Activated CD8-positive, alpha-beta memory T cell treated with anti-CD3 and anti-CD28 coated beads for 24 hours (primary cell): ENCODE results near the gene ASPG.
"Not testable (repeated sequence)": the region's sequence is repeated elsewhere in the genome, so short reads cannot be mapped to it uniquely, and the experiment has no call there.

ENCODE experiments used
- DNase-seq: peaks from one replicate; pipeline ENCODE4 v3.0.0-alpha.2; 2020

Gene ASPG

DNA sequence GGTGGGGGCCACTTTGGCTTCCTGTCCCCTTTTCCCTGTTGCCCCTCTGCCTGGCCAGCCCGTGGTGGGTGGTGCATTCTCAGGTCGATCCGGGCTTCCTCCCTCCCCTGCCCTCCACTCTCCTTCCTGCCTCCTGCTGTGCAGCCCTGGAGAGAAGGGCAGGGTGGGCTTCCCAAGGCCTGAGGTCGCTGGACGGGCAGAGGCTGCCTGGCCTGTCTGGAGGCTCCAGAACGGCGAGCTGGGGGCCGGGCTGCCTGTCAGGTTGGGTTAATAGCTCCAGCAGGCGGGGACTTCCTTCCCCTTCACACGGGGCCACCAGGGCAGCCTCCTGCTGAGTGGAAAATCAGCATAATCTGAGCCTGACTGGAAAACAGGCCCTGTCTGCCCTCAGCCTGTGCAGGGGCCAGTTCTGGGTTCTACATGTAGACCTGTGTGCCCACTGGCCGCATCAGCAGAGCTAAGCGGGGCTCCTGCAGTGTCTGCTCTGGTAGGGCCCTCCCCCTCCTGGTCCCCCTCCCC lies 64.2 kb downstream of the ASPG start:
- DNase-seq = no peak

DNA sequence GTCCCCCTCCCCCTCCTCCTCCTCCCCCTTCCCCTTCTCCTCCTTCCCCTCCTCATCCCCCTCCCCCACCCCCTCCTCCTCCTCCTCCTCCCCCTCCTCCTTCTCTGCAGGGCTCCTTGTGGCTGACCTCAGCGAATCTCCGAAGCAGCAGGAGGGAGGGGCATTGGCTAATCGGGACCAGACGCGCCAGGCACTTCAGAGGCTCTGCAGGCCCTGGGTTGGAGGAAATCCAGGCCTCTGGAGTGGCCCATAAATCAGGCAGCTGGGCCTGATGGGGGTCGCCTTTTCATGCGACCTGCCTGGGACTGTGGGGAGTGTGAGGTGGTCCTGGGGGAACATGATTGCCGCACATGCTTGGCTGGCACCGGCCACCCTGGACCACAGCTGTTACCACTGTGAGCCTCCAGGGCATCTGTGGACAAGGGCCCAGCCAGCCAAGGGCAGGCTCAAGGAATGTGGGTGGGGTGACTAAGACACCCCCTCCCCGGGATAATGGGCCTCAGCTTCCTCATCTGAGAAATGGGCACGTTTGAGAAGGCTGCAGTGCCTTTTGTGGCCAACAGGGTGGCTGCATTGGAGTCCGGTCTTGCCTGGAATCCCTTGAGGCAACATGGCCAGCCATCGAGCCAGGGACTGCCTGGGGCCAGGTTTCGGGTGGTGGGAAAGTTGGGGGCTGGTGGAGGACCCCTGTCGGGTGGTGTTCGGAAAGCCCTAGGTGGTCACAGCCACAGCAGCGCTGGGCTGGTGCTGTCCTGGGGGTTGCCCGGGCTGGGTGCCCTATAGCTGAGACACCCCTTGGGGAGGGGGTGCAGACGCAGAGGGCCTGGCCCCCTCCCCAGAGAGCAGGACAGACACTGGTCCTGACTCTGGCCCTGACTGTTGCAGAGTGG lies 64.9 kb downstream of the ASPG start:
- DNase-seq = no peak

DNA sequence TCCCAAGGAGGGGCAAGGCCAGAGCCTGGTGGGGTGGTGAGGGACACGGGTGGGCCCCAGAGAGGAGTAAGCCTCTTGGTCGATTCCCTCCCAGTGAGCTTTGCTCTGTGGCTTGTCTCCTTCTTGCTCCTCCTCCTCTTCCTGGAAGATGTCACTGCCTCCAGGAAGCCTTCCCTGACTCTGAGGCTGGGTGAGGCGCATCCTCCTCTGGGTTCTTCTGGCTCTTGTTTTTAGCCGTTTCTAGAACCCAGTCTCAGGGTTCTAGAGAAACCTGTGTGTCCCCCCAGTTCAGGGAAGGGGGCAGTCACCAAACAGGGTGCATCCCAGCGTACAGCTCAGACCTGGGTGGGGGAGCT lies 65.5 kb downstream of the ASPG start:
- DNase-seq = no peak

DNA sequence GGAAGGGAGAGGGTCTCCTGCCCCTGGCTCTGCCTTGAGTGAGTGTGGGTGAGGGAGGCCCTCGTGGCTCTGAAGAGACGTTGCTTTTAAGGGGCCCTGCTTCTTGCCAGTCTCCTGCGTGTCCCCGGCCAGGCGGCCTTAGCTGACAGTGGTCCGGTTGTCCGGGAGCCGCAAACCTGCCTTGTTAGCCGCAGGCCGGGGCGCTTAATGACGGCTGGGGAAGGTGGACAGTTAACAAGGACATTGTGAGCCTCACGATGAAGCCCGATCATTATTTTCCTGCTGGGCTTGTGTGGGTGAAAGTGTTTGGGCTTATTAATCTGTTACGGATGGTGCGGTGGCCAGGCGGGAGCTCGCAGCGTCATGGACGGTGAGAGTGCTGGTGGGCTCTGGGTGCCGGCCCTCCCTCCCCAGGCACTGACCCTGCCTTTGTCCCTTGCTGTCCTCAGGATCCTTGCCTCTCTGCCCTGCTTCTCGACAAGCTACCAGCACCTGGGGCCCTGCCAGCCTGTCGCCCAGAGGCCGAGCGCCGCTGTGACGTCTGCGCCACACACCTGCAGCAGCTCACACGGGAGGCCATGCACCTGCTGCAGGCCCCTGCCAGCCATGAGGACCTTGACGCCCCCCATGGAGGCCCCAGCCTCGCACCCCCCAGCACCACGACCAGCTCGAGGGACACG lies 66.2 kb downstream of the ASPG start:
- DNase-seq = no peak

DNA sequence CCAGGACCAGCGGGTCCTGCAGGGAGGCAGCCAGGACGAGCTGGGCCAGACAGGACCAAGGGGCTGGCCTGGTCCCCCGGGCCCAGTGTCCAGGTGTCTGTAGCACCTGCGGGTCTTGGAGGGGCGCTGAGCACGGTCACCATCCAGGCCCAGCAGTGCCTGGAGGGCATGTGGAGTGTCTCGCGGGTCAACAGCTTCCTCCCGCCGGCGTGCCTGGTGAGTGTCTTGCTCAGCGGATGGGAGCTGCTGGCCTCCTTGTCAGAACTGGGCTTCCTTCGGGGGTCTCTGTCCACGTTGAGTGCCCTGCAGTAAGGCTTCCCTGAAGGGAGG lies 66.7 kb downstream of the ASPG start:
- DNase-seq = no peak

DNA sequence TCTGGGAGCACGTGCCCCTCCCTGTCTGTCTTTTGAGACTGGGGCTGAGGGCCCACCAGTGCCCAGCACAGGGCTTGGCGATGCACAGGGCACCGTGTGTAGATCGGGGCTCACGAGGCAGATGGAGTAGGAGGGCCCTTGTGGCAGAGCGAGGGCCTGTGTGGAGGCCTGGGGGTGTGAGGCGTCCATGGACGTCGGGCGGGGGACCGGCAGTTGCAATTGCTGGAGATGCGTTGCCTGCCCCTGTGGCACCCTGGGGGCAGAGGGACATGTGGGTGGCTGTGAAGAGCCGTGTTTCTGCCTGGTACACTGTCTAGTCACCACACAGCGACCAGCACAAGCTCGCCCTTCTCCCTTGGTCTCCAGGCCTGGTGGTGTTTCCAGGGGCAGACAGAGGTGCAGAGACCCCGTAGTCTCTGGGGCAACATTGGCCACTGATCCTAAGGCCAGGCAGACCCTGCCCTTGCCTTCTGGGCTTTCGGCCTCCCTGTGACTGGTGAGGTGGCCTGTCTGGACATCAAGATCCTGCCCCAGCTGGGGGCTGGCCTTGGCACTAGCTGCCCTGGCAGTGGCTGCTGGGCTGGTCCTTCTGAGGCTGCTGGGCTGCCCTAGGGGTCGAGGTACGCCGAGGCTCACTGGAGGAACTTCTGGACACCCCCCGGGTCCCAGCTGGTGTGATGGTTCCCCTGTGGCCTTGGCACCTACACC lies 67.3 kb downstream of the ASPG start:
- DNase-seq = no peak

DNA sequence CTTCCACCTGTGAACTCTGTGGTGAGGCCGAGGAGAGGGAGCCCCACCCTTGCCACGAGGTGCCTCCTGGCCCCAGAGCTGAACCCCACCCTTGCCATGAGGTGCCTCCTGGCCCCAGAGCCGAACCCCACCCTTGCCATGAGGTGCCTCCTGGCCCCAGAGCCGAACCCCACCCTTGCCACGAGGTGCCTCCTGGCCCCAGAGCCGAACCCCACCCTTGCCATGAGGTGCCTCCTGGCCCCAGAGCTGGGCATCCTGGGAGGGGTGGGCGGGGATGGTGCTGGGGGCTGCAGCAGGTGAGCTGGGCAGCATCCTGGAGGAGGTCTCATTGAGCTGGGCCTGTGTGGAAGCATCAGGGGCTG lies 67.9 kb downstream of the ASPG start:
- DNase-seq = not testable (repeated sequence)

DNA sequence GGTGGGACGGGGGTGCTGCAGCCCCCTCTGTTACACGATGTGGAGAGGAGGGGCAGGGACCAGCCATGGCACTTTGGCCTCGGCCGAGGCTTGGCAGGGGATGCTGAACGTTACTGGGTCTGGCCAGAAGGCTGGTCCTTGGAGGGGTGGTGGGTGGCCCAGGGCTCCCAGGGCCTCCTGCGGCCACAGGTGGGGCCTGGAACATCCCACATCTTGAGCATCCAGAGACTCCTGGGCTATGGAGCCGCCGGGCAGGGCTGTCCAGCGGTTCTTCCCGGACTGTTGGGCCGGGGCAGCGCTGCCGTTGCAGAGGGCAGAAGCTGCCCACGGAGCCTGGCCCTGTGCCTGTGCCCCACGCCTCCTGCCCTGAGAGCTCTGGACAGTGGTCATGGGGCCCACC lies 68.7 kb downstream of the ASPG start:
- DNase-seq = no peak

DNA sequence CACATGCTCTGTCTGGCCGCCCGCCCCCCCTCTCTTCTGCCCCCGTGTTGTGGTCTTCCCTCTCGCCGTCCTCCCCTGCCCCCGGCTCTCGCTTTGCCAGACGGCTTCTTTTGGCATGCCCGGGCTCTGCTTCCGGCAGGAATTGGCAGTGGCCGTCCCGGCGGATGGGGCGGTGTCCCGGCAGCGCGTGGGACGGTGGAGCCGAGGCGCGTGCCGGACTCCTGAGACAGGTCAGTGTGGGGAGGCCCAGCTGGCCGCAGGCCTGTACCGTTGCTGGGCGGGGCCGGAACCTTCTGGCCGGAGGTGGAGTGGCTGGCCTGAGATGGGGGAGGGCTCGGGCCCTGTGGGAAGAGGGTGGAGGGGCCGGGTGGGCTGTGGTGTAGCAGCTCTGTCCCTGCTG lies 70.0 kb downstream of the ASPG start:
- DNase-seq = no peak

DNA sequence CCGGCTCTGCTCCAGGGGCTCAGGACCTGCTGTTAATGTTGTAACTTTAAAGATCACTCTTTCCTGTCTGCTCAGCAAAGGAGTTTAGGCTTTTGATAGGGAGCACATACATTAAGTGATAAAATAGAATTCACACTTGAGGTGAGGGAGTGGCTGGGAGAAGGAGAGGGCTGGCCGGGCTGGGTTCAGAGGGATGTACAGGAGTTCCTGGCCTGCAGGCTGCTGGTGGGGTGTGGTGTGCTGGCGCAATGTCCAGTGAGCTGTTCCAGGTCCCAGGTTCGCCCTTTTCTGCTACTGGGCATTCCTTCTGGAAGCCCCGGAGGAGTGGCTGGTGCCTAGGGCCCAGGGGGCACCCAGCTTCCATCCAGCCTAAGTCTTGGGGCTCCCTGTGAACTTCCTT lies 70.6 kb downstream of the ASPG start:
- DNase-seq = no peak

DNA sequence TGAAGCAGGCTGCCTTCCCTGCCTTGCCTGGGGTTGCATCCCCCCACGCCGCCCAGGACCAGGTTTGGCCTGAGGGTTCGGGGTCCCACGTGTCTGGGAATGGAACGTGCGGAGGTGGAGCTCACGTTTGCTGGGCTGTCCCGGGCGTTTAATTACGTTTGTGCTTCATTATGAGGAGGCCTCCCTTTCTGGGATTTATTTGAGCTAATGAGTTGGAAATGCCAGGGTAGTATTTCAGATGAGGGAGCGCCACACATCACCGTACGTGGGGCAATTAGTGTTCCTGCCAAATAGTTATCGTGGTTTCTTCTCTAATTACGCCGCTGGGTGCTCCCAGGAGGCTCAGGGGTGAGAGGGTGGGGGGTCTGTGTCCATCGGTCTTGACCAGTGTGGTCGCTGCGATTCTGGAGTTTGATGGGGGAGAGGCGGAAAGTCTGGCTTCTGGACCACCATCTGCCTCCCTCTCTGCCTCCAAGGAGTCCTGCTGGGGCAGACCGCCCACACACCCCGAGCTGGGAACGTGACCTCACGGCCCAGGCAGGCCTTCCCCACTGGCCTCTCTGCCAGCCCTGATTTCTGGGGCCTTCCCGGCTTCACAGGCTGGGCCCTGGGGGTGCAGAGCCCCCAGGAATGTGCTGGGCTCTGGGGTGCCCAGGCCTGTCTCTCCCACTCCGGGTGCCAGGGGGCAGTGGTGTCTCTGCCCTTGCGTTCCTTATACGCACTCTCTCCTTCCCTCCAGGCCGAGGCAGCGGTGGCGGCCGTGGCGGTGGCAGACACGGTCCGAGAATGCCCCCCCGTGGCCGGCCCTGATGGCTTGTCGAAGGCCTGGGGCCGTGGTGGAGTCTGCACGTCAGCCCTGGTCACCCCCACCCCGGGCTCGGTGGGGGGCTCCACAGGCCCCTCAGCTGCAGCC lies 71.8 kb downstream of the ASPG start:
- no peak for DNase-seq

DNA sequence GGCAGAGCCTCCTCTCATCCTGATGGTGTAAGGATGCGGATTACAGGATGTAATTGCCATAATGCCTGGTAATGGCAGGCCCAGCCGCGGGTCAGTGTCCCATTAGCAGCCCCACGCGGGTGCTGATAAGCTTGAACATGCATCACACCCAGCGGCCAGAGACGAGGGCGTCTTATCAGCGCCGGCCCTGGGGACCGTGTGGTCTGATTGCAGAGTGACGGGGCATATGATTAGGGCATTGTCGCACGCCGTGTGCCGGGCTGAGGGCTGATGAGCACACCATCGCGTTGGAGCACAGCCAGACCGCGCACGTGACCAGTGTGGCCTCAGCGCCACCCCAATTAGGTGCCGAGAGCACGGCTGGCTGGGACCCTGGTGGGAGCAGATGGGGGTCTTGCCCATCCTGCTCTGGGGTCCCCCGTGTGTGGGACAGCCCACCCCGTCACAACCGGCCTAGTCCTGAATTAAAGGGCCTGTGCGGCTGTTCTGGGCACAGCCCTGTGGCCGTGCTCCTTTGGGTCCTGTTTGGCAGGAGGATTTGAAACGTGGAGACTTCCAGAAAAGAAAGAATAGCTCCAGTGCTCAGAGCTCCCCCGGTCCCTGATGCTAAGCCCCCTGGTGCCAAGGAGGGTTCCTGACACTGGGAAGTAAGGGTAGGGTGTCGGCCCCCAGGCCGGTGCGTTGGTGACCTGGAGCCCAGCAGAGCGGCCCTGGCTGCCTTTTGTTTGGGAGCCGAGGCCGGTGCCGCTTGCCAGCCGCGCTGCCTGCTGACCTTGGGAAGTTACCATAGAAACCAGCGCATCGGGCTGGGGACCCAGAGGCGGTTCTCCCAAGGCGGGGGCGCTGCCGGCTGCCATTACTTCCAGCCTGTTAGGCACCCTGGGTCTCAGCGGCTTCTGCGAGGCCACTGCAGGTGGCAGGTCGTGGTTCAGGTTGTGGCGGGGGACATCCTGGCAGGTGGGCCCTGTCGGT lies 73.6 kb downstream of the ASPG start:
- DNase-seq = no peak

DNA sequence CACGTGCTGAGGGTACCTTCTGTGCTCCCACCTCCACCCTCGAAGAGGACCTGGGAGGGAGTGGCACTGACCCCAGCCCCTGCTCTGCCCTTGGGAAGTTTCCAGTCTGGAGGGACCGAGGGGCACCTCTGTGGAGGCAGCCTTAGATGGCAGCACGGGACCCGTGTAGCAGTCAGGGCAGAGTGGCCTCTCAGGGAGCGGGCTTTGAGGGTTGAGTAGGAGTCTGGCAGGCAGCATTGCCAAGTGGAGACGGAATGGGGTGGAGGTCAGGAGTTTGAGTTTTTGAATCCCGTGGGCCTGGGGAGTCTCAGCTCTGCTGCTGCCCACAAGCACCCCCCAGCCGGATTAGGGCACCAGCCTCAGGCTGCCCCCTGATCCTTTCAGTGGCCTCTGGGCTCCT lies 74.5 kb downstream of the ASPG start:
- DNase-seq = no peak

DNA sequence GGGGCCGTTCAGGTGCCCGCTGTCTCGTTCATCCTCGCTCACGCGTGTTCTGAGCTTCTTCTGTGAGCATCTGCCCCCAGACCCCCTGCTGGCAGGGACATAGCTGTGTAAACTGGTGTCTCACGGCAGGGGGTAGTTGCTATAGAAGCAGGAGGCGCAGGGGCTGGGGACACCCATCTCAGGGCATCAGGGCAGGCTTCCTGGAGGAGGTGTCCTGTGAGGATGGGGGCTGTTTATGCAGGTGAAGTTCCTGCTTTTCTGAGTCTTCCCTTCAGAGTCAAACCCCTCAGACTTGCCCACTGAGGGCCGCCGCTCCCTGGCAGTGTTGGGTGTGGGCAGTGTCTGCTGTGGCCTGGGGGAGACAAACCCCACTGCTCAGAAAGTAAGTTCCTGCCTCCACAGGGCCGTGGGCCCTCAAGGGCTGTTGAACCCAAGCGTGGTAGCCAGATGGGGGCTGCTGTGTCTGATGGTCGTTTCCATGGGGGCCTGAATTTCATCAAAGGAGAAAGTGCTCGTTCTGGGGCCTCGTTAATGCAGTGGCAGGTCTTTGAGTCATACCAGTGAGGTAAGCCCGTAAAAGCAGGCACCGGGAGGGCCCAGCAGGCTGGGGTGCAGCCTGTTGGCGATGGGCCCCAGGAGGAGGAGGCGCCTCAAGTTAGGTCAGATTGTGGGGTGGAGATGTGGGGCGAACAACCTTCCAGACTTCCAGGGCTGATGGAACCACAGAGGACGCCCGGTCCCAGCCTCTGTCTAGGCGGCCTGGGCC lies 76.3 kb downstream of the ASPG start:
- DNase-seq = no peak

DNA sequence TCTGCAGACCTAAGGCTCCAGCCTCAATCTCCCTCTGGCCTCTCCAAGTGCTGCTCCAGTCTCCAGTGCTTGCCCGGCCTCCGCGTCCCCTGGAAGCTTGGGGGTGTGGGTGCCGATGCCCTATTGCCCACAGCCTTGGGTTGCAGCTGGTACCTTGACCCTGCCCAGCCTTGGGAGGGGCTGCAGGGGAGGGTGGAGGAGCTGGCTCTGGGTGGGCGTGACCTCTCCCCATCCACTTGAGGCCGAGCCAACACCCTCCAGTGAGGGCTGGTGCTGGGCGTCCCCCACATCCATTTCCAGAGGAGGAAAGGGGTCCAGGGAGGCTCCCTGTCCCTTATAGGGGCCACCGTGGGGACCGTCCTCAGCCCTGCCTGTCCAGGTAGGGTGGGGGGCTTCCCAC lies 77.0 kb downstream of the ASPG start:
- DNase-seq = no peak

DNA sequence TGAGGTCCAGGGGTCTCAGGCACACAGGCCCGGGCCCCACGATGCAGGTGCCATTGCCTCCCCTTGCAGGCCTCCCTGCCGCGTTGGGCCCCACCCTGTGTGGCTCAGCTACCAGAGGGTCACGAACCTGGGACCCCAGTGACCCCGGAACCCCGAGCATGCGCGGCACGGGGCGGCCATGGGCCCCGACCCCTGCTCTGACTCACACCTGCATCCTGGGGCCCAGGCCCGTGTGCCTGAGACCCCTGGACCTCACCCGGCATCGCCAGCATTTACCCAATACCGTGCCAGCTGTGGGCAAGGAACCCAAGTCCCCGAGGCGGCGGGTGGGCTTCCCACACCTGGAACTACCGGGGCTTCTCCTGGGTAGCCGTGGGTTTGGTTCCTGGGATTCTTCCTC lies 78.0 kb downstream of the ASPG start:
- no peak for DNase-seq

DNA sequence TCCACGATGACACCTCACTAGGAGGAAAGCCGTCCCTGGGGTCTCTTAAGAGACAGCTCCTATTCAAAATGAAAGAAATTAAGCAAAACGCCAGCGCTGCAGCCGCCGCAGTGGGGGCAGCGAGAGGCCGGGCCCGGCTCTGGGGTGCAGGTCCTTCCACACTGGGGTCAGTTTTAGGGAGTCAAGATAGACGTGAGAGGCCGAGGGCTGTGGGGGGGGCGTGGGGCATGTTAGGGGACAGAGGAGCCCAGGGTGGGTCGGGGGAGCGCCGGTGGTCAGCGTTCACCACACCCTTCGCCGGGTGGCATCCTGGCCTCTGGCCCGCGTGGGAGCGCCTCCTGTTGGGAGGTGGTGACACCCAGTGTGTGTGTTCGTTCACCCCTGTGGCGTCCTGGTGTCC lies 78.5 kb downstream of the ASPG start:
- DNase-seq = no peak

DNA sequence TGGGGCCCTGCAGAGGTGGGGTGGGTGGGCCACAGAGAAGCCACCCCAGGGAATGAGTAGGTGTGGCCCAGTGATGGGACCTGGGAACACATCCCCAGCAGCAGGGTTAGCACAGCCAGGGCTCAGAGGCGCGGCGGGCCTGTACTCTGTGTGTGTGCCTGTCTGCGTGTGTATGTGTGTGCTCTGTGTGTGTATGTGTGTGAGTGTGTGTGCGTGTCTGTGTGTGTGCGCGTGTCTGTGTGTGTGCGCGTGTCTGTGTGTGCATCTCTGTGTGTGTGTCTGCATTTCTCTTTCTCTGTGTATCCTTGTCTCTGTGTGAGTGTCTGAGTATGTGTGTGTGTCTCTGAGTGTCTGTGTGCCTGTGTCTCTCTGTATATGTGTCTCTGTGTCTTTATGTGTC lies 79.0 kb downstream of the ASPG start:
- no peak for DNase-seq
